H1 (cell line): ENCODE results near the gene C5orf15.

ENCODE experiments used
- CBX5 ChIP-seq: fragments of 300-800, 300-1000 bp; sonication (generic); IDR thresholded peaks from 2 replicates; pipeline ENCODE4 v1.7.1; 2016; ENCODE audit warnings: antibody characterized with exemption, low read length, low read depth
- CEBPB ChIP-seq: IDR thresholded peaks from 2 replicates; pipeline ENCODE4 v1.6.1; 2012; ENCODE audit warnings: low read depth, low read length
- CTCF ChIP-seq, 3 experiments: IDR thresholded peaks; 1 replicate in 2 of 3; 2 replicates in 1 of 3; pipeline versions ENCODE4 v1.5.1 to v1.6.1; 2011; ENCODE audit warnings: low read length in 3 of 3, mild to moderate bottlenecking in 3 of 3, inconsistent platforms in 2 of 3, low read depth in 1 of 3, moderate library complexity in 1 of 3; ENCODE audit not compliant: insufficient read depth in 1 of 3; ENCODE audit errors: control extremely low read depth in 1 of 3
- JUND ChIP-seq: IDR thresholded peaks from 2 replicates; pipeline ENCODE4 v1.6.1; 2011; ENCODE audit warnings: mild to moderate bottlenecking, improper control_type of control experiment, low read length
- NRF1 ChIP-seq: IDR thresholded peaks from 2 replicates; pipeline ENCODE4 v1.6.1; 2011; ENCODE audit warnings: mild to moderate bottlenecking, low read depth, low read length, improper control_type of control experiment
- POLR2A ChIP-seq, 2 experiments: IDR thresholded peaks; 1 replicate in 1 of 2; 2 replicates in 1 of 2; pipeline ENCODE4 v1.6.1; 2011; ENCODE audit warnings: low read depth in 2 of 2, low read length in 2 of 2, mild to moderate bottlenecking in 2 of 2; ENCODE audit errors: control extremely low read depth in 1 of 2
- SIN3A ChIP-seq, 2 experiments: IDR thresholded peaks in 1 of 2; conservative IDR thresholded peaks in 1 of 2; 2 replicates each; pipeline ENCODE4 v1.6.1; 2011 to 2012; ENCODE audit warnings: low read length in 2 of 2, improper control_type of control experiment in 1 of 2, low read depth in 1 of 2, mild to moderate bottlenecking in 1 of 2
- SP1 ChIP-seq: IDR thresholded peaks from 2 replicates; pipeline ENCODE4 v1.6.1; 2011; ENCODE audit warnings: low read depth, low read length
- USF2 ChIP-seq: IDR thresholded peaks from 2 replicates; pipeline ENCODE4 v1.6.1; 2011; ENCODE audit warnings: low read length, improper control_type of control experiment

- no peak for TF ChIP-seq SIN3A (conservative IDR thresholded peaks at IDR 0.05 in 1 of 2, IDR thresholded peaks at IDR 0.05 in 1 of 2; ENCODE audit: low read depth in 1 of 2, low read length in 2 of 2)
- TF ChIP-seq CTCF (IDR thresholded peaks at IDR 0.05; ENCODE audit: control extremely low read depth in 1 of 3, insufficient read depth in 1 of 3, low read depth in 1 of 3, low read length in 3 of 3): no peak
- no peak for TF ChIP-seq POLR2A (IDR thresholded peaks at IDR 0.05; ENCODE audit: control extremely low read depth in 1 of 2, low read depth in 2 of 2, low read length in 2 of 2)
- no peak for TF ChIP-seq JUND
- TF ChIP-seq CBX5: no peak
- TF ChIP-seq NRF1: no peak
- TF ChIP-seq SP1: no peak
- TF ChIP-seq USF2: no peak
- TF ChIP-seq CEBPB: no peak
Observed at GRCh38 chr5:134006115-134006514, 37.7 kb upstream of the C5orf15 start.
